Activated CD8-positive, alpha-beta memory T cell treated with anti-CD3 and anti-CD28 coated beads, Interleukin-2, amount 10 ng/mL, durations not matched to agents 7 days and 5 days (primary cell): Measurements from ENCODE around the gene ZC3H18. TPM values are rescaled to one million over a fixed set of nuclear protein-coding genes. Genes with fewer than 3 reads are reported as not detected.

Experiments used
- ATAC-seq: fragments of 150-1000 bp; cut with Tn5 transposase; one replicate; pipeline ENCODE4 v1.10.0; 2021; ENCODE audit warnings: moderate library complexity
- CTCF ChIA-PET: fragments of 350-600 bp; sonication (Branson Sonifier 250); formaldehyde crosslinking; loops from one replicate; lab custom pipeline; 2021; ENCODE audit warnings: antibody characterized with exemption; lab: Charles Lee
- DNase-seq: peaks from one replicate; pipeline ENCODE4 v3.0.0-alpha.2; 2020
- H3K27ac Mint-ChIP-seq: one replicate; pipeline ENCODE4 v1.8.0; 2021; ENCODE audit warnings: mild to moderate bottlenecking, mixed read lengths
- H3K27me3 Mint-ChIP-seq: one replicate; pipeline ENCODE4 v1.8.0; 2021; ENCODE audit warnings: mixed read lengths
- H3K36me3 Mint-ChIP-seq: one replicate; pipeline ENCODE4 v1.8.0; 2021; ENCODE audit warnings: mild to moderate bottlenecking, mixed read lengths
- H3K4me1 Mint-ChIP-seq: one replicate; pipeline ENCODE4 v1.8.0; 2021; ENCODE audit warnings: mixed read lengths
- H3K4me3 Mint-ChIP-seq: one replicate; pipeline ENCODE4 v1.8.0; 2021; ENCODE audit warnings: mild to moderate bottlenecking, moderate library complexity, mixed read lengths
- H3K9me3 Mint-ChIP-seq: one replicate; pipeline ENCODE4 v1.8.0; 2022; ENCODE audit warnings: low read depth, mixed read lengths
- total RNA-seq, 2 experiments: library from RNA; stranded (reverse); gene quantifications; one replicate each; pipeline ENCODE4 v1.2.3, GENCODE V29; 2021

The ZC3H18 gene
- total RNA-seq, 2 experiments from 2014 or later, result 88.1 to 93.9 TPM

DNA sequence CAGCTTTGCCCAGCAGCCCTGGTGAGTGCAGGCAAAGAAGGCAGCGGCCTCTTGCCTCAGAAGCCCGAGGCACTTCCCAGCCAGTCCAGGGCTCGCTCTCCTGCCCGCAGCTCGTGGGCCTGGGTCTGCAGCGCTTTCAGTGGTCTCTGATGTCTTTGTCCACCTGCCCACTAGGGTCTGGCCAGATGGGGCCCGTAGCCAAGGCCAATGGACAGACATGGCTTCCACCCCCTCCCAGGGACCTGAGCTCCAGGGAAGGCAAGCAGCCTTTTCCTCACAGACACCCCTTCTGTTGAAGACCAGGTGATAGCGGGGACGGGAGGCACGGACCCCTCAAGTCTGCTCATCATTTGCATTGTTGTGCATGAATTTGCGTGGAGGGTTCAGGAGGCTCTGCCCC, 33.7 kb upstream of the ZC3H18 start:
- ATAC-seq (no peak), DNase-seq (no peak)
- Mint-ChIP-seq H3K27me3 (no peaks in the 10 kb centered on the region), H3K4me3 (no peak overlapping the region), H3K36me3 (no peaks in the 10 kb centered on the region), H3K9me3 (no peaks in the 10 kb centered on the region), H3K27ac (no peak overlapping the region), H3K4me1 (peaks cover 11% of the 10 kb centered on the region)
- CTCF ChIA-PET, result interaction anchor here (1.1 to 1.7 kb wide), 2 partner anchors 13 to 25 kb away, joined by 3 to 4 read pairs; no protein-coding TSS in a partner anchor

DNA sequence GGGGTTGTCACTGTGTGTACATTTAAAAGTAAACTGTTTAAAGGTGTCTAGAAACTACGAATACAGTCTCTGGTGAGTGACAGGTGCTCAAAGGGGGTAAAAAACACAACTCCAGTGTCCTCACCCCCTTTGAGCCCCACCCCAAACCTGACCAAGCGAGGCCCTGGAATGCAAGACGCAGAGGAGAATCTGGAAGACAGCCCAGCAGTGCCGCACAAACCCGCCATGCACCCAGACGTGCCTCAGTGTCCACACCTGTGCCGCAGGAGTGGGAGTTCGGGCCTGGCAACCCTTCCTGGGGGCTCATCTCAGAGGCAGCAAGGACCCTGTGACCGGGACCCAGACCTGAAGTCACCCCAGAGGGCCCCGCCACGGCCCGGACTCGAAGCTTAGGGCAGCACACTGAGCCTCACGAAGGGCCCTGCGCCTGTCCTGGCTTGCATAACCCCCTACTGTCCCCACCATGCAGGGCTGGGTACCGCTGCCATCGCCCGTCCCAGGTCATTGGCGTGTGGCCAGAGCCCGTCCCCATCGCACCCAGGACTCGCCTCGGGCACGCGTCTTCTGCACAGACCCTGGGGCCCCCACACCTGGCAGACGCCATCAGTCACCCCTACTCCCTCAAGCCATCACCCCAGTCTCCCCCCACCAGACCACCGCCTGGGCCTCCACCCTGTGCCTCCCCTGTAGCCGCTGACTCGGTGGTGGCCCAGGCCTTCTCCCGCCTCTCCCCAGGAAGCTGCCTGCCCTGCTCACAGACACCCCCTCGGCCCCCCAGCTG, 33.0 kb upstream of the ZC3H18 start:
- Mint-ChIP-seq H3K4me3 (no peak overlapping the region), H3K4me1 (peaks cover 11% of the 10 kb centered on the region), H3K36me3 (no peaks in the 10 kb centered on the region), H3K9me3 (no peaks in the 10 kb centered on the region), H3K27me3 (no peaks in the 10 kb centered on the region), H3K27ac (no peak overlapping the region)
- CTCF ChIA-PET, result no interaction called here
- ATAC-seq, result no peak
- DNase-seq, result no peak

DNA sequence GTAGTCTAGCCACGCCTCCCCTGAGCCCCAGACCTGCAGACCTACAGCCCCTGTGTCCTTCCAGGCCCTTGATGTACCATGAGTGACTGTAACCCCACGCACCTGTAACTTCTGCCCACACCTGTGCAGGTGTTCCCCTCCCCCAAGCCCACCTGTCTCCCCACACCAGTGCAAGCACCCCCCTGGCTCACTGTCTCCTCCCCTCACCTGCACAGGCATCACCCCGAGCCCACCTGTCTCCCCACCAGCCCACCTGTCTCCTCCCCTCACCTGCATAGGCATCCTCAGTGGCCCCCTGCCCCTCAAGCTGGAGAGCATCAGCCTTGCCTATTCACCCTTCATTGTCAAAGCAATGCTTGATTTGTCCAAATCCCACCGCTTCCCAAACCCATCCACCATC, 32.3 kb upstream of the ZC3H18 start:
- Mint-ChIP-seq H3K27ac (no peak overlapping the region), H3K9me3 (no peaks in the 10 kb centered on the region), H3K27me3 (no peaks in the 10 kb centered on the region), H3K4me1 (peaks cover 11% of the 10 kb centered on the region), H3K36me3 (no peaks in the 10 kb centered on the region), H3K4me3 (no peak overlapping the region)
- DNase-seq, result no peak
- CTCF ChIA-PET, result no interaction called here
- no peak for ATAC-seq

DNA sequence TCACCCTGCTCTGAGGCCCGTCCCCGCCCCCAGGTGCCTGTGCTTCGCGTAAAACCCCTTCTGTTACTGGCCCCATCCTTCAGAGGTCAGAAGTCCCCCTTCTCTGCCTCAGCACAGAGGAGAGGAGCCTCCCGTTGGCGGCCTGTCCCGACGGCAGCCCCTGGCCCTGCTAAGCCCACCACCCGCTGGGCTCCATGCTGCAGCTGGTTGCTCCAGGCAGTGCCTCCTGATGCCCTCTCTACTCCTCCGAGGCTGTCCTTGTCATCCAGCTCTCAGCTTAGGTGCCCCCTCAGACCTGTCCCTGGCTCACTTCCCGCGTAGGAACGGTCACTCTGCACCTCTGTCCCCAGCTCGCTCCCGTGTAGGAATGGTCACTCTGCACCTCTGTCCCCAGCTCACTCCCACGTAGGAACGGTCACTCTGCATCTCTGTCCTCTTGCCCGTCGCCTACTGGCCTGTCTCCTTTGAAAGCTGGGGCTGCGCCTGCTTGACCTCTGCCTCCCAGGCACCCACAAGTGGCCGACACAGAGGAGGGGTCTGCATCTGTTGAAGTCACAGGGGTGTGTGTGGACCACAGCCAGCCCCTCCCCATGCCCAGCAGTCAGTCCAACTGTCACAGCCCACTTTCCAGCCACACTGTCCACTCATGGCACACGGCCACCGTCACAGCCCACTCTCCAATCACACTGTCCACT, 31.7 kb upstream of the ZC3H18 start:
- H3K36me3 Mint-ChIP-seq, result peaks cover 3% of the 10 kb centered on the region
- H3K4me1 Mint-ChIP-seq, result peaks cover 11% of the 10 kb centered on the region
- no peak overlapping the region for H3K4me3 Mint-ChIP-seq
- no peaks in the 10 kb centered on the region for H3K27me3 Mint-ChIP-seq
- no peak for DNase-seq
- CTCF ChIA-PET, result interaction anchor here (1.2 to 2.3 kb wide), 2 partner anchors 22 to 25 kb away, joined by 3 to 10 read pairs; no protein-coding TSS in a partner anchor
- peaks cover 4% of the 10 kb centered on the region for H3K9me3 Mint-ChIP-seq
- no peak for ATAC-seq
- H3K27ac Mint-ChIP-seq, result no peak overlapping the region

DNA sequence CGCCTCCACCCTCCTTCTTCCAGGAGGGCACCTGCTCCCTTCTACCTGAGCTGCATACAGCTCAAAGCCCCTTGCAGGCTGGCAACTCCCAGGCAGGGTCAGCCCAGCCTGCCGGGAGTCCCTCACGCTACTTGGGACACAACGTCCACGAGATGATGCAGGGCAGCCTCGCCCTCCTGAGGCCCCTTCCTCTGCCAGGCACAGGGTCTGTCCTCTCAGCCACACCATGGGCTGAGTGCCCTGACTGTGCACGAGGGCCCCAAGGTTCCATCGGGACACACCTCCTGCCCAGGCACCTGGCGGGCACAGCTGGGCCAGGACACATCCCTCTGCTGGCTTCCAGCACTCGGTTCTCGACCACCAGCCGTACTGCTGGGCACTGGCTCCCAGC, 30.9 kb upstream of the ZC3H18 start:
- ATAC-seq (no peak), DNase-seq (no peak)
- Mint-ChIP-seq H3K36me3 (peaks cover 5% of the 10 kb centered on the region), H3K9me3 (peaks cover 6% of the 10 kb centered on the region), H3K27me3 (no peaks in the 10 kb centered on the region), H3K4me3 (no peak overlapping the region), H3K4me1 (peaks cover 11% of the 10 kb centered on the region), H3K27ac (no peak overlapping the region)
- CTCF ChIA-PET, result interaction anchor here (0.7 to 2.3 kb wide), 3 partner anchors 14 to 24 kb away, joined by 3 to 10 read pairs (median 3); no protein-coding TSS in a partner anchor

DNA sequence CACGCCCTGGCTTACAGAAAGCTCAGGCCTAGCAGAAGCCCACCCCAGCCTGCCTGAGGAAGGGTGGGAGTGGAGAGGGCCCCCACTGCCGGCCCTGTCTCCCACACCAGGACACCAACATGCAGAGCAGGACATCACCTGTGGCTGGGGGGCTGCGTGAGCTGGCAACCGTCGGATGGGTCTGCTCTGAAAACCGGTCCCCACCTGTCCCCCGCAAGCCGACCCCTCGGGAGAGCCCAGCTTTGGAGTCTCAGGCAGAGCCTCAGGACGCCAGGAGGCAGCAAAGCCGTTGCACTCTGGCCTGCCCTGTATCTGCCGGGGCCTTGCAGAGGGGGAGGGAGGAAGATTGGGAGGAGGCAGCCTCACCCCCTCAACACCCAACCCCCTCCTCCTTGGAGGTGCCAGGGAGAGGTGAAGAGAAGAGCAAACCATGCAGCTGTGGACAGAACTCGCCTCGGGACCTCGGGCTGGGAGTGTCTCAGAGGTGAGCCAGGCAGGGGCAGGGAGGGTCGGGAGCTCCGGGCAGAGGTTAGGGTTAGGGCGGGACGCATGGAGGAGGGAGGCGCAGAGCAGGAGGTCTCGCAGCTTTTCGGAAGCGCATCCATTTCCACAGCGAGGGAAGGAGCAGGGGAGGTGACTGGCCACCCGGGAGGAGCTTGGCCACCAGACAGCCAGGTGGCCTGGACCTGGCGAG, 30.4 kb upstream of the ZC3H18 start:
- Mint-ChIP-seq H3K4me3 (no peak overlapping the region), H3K9me3 (peaks cover 6% of the 10 kb centered on the region), H3K4me1 (peaks cover 9% of the 10 kb centered on the region), H3K27ac (no peak overlapping the region), H3K27me3 (no peaks in the 10 kb centered on the region), H3K36me3 (peaks cover 5% of the 10 kb centered on the region)
- ATAC-seq, result no peak
- CTCF ChIA-PET, result interaction anchor here (0.7 to 2.3 kb wide), 4 partner anchors 14 to 85 kb away, joined by 3 to 10 read pairs (median 3); no protein-coding TSS in a partner anchor
- no peak for DNase-seq

DNA sequence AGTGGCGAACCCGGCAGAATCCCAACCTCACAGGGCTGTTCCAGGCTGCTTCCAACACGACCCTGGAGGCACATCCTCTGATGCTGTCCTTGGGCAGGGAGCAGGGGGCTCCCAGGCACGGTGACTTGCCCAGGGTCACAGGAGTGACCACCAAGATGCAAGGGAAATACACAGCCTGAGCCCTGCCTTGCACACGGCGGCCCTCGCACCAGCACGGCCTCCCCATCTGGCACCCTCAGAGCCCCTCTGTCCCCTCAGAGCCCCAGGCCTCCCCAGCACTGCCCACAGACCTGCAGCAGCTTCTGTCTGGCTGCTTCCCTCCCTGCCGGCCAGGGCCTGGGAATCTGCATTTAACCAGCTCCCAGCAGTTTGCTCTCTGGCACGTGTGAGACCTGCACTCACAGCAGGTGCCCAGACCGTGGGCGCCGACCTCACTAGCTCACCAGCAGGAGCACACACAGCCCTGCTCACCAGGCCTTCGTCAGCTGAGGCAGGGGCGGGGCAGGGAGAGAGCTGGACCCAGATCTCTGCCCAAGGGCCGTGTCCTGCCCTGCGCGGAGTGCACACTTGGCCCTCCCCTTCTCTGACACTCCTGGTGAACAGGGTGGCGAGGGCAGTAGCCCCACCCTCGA, 29.7 kb upstream of the ZC3H18 start:
- ATAC-seq (no peak), DNase-seq (no peak)
- Mint-ChIP-seq H3K9me3 (peaks cover 6% of the 10 kb centered on the region), H3K27ac (no peak overlapping the region), H3K4me3 (no peak overlapping the region), H3K36me3 (peaks cover 5% of the 10 kb centered on the region), H3K4me1 (peaks cover 4% of the 10 kb centered on the region), H3K27me3 (peaks cover 4% of the 10 kb centered on the region)
- CTCF ChIA-PET, result interaction anchor here (1.6 to 2.3 kb wide), 2 partner anchors 20 to 86 kb away, joined by 3 to 10 read pairs; no protein-coding TSS in a partner anchor

DNA sequence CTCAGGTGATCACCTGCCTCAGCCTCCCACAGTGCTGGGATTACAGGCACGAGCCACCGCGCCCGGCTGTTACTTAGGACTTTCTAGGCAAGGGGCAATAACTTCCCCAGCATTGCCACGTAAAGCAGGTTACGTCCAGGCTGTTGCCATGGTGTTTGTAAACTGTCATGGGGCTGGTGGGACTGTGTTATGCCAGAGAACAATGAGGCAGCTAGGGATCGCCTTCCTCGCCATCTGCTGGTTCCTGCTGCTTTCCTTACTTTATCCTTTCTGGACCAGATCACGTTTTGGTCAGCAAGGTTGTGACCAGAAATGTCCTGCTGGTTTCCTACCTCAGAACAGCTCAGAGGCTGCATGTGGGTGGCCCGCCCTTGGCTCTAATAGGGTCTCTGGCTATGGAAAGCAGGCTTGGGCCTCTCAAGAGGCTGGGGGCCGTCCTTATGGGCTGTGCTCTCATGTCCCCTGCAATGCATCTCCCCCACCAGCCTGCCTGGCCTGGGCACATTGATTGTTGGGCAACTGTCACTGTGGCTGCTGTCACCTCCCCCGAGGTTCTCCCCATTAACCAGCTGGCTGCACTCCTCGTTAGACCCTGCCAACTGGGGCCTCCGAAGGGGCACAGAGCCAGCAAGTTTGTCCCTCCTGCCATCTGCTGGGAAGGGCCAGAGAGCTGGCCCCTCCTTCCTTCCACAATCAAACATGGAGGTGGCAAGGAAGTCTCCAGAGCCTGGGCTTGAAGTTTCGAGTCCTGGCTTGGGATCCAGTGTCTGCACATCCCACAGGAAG, 28.2 kb upstream of the ZC3H18 start:
- H3K27me3 Mint-ChIP-seq, result peaks cover 12% of the 10 kb centered on the region
- CTCF ChIA-PET, result no interaction called here
- no peak overlapping the region for H3K27ac Mint-ChIP-seq
- peaks cover 6% of the 10 kb centered on the region for H3K9me3 Mint-ChIP-seq
- DNase-seq (no peak), ATAC-seq (no peak)
- peaks cover 5% of the 10 kb centered on the region for H3K36me3 Mint-ChIP-seq
- H3K4me1 Mint-ChIP-seq, result no peaks in the 10 kb centered on the region
- no peak overlapping the region for H3K4me3 Mint-ChIP-seq

DNA sequence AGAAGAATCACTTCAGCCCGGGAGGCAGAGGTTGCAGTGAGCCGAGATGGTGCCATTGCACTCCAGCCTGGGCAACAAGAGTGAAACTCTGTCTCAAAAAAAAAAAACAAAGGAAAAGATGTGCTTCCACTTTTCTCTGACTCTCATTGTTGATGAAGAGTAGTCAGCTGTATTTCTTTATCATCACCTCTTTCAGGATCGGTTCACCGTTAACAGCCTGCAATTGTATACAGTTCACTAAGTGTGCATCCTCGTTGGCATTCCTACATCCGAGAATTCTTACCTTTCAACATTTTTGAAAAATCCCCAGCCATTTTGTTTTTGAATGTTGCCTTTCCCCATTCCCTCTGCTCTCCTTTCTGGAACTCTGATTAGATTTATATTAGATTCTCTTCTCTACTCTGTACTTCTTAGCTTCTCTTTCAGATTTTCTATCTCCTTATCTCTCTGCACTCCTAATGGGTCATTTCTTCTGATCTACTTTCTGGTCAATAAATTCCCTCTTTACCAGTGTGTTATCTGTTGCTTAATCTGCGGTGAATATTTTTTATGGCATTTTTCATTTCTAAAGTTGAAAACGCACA, 26.9 kb upstream of the ZC3H18 start:
- no peak overlapping the region for H3K4me3 Mint-ChIP-seq
- H3K27ac Mint-ChIP-seq, result no peak overlapping the region
- peaks cover 12% of the 10 kb centered on the region for H3K27me3 Mint-ChIP-seq
- no peaks in the 10 kb centered on the region for H3K4me1 Mint-ChIP-seq
- CTCF ChIA-PET, result interaction anchor here (0.9 to 1.0 kb wide), 2 partner anchors 16 to 106 kb away, joined by 3 read pairs; no protein-coding TSS in a partner anchor
- DNase-seq (no peak), ATAC-seq (no peak)
- peaks cover 6% of the 10 kb centered on the region for H3K9me3 Mint-ChIP-seq
- H3K36me3 Mint-ChIP-seq, result peaks cover 5% of the 10 kb centered on the region

DNA sequence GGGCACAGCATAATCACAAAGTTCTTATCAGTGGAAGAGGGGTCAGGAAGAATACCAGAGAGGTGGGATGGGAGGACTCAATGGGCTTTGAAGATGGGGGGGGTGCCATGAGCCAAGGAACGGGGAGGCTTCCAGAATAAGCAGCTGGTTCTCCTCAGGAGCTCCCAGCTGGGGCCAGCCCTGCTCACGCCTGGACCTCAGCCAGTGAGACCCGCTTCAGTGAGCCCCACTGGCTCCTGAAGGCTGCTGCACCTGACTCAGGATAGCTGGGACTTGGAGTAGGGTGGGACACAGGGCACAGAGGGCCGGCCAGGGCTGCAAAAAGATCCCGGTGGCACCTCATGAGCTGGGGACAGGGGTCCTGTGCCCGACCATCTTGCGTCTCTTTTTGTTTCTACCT, 24.4 kb upstream of the ZC3H18 start:
- no peak for DNase-seq
- Mint-ChIP-seq H3K27me3 (peaks cover 22% of the 10 kb centered on the region), H3K27ac (no peak overlapping the region), H3K9me3 (peaks cover 6% of the 10 kb centered on the region), H3K4me3 (no peak overlapping the region), H3K36me3 (peaks cover 5% of the 10 kb centered on the region), H3K4me1 (peaks cover 5% of the 10 kb centered on the region)
- ATAC-seq, result no peak
- CTCF ChIA-PET, result no interaction called here

DNA sequence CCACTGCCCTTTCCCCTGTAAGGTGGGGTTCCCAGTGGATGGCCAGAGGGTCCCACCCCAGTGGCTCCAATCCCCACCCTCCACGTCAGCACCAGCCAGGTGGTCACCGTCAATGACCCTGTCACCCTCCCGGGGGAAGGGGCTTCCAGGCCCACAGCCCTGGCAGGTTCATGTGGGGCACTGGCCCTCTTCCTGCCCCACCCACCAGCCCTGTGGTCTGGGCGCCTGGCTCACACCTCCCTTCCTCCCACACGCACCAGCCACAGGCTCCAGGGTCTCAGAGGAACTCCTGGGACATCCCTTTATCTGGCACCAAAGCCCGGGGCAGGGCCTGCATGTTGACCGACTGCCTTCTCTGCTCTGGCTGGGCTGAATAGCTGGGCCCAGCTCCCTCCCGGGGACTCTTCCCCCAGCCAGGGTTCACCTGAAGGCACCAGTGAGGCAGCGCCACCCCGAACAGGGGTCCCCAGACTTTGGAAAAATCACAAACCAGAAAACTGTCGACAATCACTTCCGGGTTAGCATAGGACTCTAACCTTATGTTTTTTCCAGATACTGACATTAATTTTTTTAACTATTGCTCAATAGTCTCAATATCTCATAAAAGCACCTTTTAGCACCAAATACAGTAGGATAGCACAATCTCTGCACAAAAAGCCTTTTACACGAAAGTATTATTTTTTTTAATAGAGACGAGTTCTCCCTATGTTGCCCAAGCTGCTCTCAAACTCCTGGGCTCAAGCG, 21.9 kb upstream of the ZC3H18 start:
- ATAC-seq, result no peak
- CTCF ChIA-PET, result no interaction called here
- DNase-seq, result no peak
- Mint-ChIP-seq H3K9me3 (peaks cover 4% of the 10 kb centered on the region), H3K27ac (no peak overlapping the region), H3K4me3 (no peak overlapping the region), H3K4me1 (peaks cover 13% of the 10 kb centered on the region), H3K36me3 (peaks cover 4% of the 10 kb centered on the region), H3K27me3 (peaks cover 28% of the 10 kb centered on the region)

DNA sequence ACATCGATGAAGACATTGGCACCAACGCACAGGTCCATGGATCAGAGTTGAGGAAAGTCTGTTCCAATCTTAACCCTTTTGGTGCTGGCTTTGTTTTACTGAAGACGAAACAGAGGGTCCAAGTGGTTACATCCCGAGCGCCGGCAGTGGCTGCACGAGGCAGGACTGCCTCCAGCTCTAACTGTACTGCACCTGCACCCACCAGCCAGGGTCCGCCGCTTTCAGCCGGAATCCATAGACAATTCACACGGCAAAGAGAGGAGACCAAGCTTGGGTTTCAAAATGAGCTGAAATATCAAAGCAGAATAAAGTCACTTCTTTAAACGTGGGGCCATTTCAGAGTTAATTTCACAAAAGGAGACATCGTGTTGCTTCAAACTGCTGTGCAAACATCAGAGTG, 21.2 kb upstream of the ZC3H18 start:
- ATAC-seq (no peak), DNase-seq (no peak)
- no peak overlapping the region for H3K4me3 Mint-ChIP-seq
- peaks cover 33% of the 10 kb centered on the region for H3K27me3 Mint-ChIP-seq
- CTCF ChIA-PET, result no interaction called here
- H3K9me3 Mint-ChIP-seq, result no peaks in the 10 kb centered on the region
- no peaks in the 10 kb centered on the region for H3K36me3 Mint-ChIP-seq
- no peak overlapping the region for H3K27ac Mint-ChIP-seq
- peaks cover 13% of the 10 kb centered on the region for H3K4me1 Mint-ChIP-seq
